HEK293 (cell line): ENCODE data around the gene ITGA7.
A peak's percentile ranks its signal among the peaks of the same experiment; 100 is the strongest.

Source experiments
- HIC1 ChIP-seq: fragments of 450-650 bp; formaldehyde crosslinking; IDR thresholded peaks from 2 replicates; pipeline ENCODE4 v1.5.1; 2016; ENCODE audit warnings: missing biosample characterization, missing genetic modification characterization
- REST ChIP-seq: fragments of 450-650 bp; formaldehyde crosslinking; IDR thresholded peaks from 2 replicates; pipeline ENCODE4 v1.5.1; 2016; ENCODE audit warnings: missing biosample characterization, missing genetic modification characterization
- SETDB1 ChIP-seq: IDR thresholded peaks from one replicate; pipeline ENCODE4 v1.6.1; 2017; ENCODE audit warnings: mild to moderate bottlenecking, low read length, moderate library complexity, mixed read lengths; ENCODE audit not compliant: insufficient read length
- ZFP69B ChIP-seq: fragments of 450-650 bp; formaldehyde crosslinking; IDR thresholded peaks from 2 replicates; pipeline ENCODE4 v1.5.1; 2016; ENCODE audit warnings: missing biosample characterization, missing genetic modification characterization
- ZIC2 ChIP-seq: fragments of 450-650 bp; formaldehyde crosslinking; IDR thresholded peaks from 2 replicates; pipeline ENCODE4 v1.5.1; 2016; ENCODE audit warnings: missing biosample characterization, missing genetic modification characterization
- ZNF133 ChIP-seq: fragments of 450-650 bp; formaldehyde crosslinking; IDR thresholded peaks from 2 replicates; pipeline ENCODE4 v1.5.1; 2016; ENCODE audit warnings: missing biosample characterization, missing genetic modification characterization
- ZNF146 ChIP-seq: fragments of 450-650 bp; formaldehyde crosslinking; IDR thresholded peaks from 2 replicates; pipeline ENCODE4 v1.5.1; 2016; ENCODE audit warnings: missing biosample characterization, missing genetic modification characterization
- ZNF24 ChIP-seq: fragments of 450-650 bp; formaldehyde crosslinking; IDR thresholded peaks from 2 replicates; pipeline ENCODE4 v1.5.1; 2016; ENCODE audit warnings: missing biosample characterization, missing genetic modification characterization
- ZNF302 ChIP-seq: fragments of 450-650 bp; formaldehyde crosslinking; IDR thresholded peaks from 2 replicates; pipeline ENCODE4 v1.5.1; 2016; ENCODE audit warnings: missing biosample characterization, missing genetic modification characterization, low read depth
- ZNF324 ChIP-seq: fragments of 450-650 bp; formaldehyde crosslinking; IDR thresholded peaks from 2 replicates; pipeline ENCODE4 v1.5.1; 2016; ENCODE audit warnings: missing biosample characterization, missing genetic modification characterization
- ZNF354C ChIP-seq: fragments of 450-650 bp; formaldehyde crosslinking; IDR thresholded peaks from 2 replicates; pipeline ENCODE4 v1.5.1; 2016; ENCODE audit warnings: missing biosample characterization, missing genetic modification characterization, low read depth, borderline replicate concordance
- ZNF362 ChIP-seq: fragments of 450-650 bp; formaldehyde crosslinking; IDR thresholded peaks from 2 replicates; pipeline ENCODE4 v1.5.1; 2016; ENCODE audit warnings: missing biosample characterization, missing genetic modification characterization
- ZNF514 ChIP-seq: fragments of 450-650 bp; formaldehyde crosslinking; IDR thresholded peaks from 2 replicates; pipeline ENCODE4 v1.5.1; 2016; ENCODE audit warnings: missing biosample characterization, missing genetic modification characterization
- ZNF658 ChIP-seq: fragments of 450-650 bp; formaldehyde crosslinking; IDR thresholded peaks from 2 replicates; pipeline ENCODE4; 2016; ENCODE audit warnings: missing biosample characterization, missing genetic modification characterization
- ZNF830 ChIP-seq: fragments of 450-650 bp; IDR thresholded peaks from 2 replicates; pipeline ENCODE4 v1.5.0; 2018; ENCODE audit warnings: missing biosample characterization, missing genetic modification characterization, low read depth, mild to moderate bottlenecking, moderate library complexity
- ZSCAN16 ChIP-seq: fragments of 450-650 bp; formaldehyde crosslinking; IDR thresholded peaks from 2 replicates; pipeline ENCODE4 v1.5.1; 2016; ENCODE audit warnings: missing biosample characterization, missing genetic modification characterization
- ZSCAN18 ChIP-seq: fragments of 450-650 bp; formaldehyde crosslinking; IDR thresholded peaks from 2 replicates; pipeline ENCODE4 v1.5.1; 2016; ENCODE audit warnings: missing biosample characterization, missing genetic modification characterization
- TF ChIP-seq, protein P1 (sequence below): fragments of 450-650 bp; formaldehyde crosslinking; IDR thresholded peaks from 2 replicates; pipeline ENCODE4 v1.5.1; 2016; ENCODE audit warnings: missing biosample characterization, missing genetic modification characterization
- TF ChIP-seq, protein P2 (sequence below): fragments of 450-650 bp; formaldehyde crosslinking; IDR thresholded peaks from 2 replicates; pipeline ENCODE4 v1.5.1; 2016; ENCODE audit warnings: missing biosample characterization, missing genetic modification characterization, borderline replicate concordance
- TF ChIP-seq, protein P3 (sequence below): fragments of 450-650 bp; formaldehyde crosslinking; IDR thresholded peaks from 2 replicates; pipeline ENCODE4 v1.5.1; 2017; ENCODE audit warnings: missing biosample characterization, mild to moderate bottlenecking, missing genetic modification characterization, moderate library complexity
- TF ChIP-seq, protein P4 (sequence below): fragments of 450-650 bp; formaldehyde crosslinking; IDR thresholded peaks from 2 replicates; pipeline ENCODE4 v1.5.1; 2017; ENCODE audit warnings: missing biosample characterization, missing genetic modification characterization

Gene ITGA7

DNA sequence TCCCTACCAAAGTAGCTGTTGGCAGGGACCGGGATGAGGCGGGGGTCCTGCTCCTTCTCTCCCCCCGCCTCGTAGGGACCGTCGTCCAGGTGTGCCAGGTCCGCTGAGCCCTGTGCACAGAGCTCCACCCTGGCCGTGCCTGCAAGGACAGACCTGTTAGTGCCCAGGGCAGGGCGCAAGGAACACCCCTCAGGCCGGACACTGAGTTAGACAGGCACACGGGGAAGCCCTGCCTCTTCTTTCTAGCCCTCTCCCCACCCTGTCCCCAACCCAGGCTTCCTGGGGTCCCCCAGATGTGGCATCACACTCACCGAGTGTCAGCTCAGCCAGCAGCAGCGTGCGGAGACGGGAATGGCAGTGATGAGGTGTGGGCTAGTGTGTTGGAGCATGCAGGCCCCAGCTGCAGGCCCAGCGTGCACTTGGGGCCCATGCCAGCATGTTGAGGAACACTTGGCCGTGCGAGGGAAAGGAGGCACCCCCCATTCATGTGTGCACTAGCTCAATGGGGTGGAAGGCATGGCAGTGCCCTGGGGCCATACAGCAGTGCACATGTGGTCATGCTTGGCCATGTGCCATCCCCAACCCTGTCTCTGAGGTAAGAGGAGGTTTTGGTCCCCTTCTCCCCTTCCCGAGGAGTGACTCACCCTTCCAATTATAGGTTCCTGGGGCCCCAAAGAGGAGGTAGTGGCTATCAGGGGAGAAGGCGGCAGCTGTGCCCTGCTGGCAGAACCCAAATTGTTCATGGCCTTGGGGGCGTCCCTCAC lies 7.3 kb downstream of the ITGA7 start (continued):
- TF ChIP-seq, protein P1, sequence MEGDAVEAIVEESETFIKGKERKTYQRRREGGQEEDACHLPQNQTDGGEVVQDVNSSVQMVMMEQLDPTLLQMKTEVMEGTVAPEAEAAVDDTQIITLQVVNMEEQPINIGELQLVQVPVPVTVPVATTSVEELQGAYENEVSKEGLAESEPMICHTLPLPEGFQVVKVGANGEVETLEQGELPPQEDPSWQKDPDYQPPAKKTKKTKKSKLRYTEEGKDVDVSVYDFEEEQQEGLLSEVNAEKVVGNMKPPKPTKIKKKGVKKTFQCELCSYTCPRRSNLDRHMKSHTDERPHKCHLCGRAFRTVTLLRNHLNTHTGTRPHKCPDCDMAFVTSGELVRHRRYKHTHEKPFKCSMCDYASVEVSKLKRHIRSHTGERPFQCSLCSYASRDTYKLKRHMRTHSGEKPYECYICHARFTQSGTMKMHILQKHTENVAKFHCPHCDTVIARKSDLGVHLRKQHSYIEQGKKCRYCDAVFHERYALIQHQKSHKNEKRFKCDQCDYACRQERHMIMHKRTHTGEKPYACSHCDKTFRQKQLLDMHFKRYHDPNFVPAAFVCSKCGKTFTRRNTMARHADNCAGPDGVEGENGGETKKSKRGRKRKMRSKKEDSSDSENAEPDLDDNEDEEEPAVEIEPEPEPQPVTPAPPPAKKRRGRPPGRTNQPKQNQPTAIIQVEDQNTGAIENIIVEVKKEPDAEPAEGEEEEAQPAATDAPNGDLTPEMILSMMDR = no peak
- TF ChIP-seq, protein P2, sequence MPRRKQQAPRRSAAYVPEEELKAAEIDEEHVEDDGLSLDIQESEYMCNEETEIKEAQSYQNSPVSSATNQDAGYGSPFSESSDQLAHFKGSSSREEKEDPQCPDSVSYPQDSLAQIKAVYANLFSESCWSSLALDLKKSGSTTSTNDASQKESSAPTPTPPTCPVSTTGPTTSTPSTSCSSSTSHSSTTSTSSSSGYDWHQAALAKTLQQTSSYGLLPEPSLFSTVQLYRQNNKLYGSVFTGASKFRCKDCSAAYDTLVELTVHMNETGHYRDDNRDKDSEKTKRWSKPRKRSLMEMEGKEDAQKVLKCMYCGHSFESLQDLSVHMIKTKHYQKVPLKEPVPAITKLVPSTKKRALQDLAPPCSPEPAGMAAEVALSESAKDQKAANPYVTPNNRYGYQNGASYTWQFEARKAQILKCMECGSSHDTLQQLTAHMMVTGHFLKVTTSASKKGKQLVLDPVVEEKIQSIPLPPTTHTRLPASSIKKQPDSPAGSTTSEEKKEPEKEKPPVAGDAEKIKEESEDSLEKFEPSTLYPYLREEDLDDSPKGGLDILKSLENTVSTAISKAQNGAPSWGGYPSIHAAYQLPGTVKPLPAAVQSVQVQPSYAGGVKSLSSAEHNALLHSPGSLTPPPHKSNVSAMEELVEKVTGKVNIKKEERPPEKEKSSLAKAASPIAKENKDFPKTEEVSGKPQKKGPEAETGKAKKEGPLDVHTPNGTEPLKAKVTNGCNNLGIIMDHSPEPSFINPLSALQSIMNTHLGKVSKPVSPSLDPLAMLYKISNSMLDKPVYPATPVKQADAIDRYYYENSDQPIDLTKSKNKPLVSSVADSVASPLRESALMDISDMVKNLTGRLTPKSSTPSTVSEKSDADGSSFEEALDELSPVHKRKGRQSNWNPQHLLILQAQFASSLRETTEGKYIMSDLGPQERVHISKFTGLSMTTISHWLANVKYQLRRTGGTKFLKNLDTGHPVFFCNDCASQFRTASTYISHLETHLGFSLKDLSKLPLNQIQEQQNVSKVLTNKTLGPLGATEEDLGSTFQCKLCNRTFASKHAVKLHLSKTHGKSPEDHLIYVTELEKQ (tag by site-specific recombination) = no peak
- no peak for TF ChIP-seq ZNF362
- TF ChIP-seq ZSCAN18 = no peak
- TF ChIP-seq ZNF658 (tag by site-specific recombination) = no peak
- TF ChIP-seq ZNF830 (tag by site-specific recombination) = no peak
- TF ChIP-seq, protein P3, sequence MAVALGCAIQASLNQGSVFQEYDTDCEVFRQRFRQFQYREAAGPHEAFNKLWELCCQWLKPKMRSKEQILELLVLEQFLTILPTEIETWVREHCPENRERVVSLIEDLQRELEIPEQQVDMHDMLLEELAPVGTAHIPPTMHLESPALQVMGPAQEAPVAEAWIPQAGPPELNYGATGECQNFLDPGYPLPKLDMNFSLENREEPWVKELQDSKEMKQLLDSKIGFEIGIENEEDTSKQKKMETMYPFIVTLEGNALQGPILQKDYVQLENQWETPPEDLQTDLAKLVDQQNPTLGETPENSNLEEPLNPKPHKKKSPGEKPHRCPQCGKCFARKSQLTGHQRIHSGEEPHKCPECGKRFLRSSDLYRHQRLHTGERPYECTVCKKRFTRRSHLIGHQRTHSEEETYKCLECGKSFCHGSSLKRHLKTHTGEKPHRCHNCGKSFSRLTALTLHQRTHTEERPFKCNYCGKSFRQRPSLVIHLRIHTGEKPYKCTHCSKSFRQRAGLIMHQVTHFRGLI = no peak
- no peak for TF ChIP-seq ZNF146 (tag by site-specific recombination)
- TF ChIP-seq ZFP69B (tag by site-specific recombination) = peak; percentile 60
- TF ChIP-seq ZNF324 (tag by site-specific recombination) = peak; percentile 68
- no peak for TF ChIP-seq ZSCAN16 (tag by site-specific recombination)
- peak; percentile 35; the same call in 1 of the 2 replicates for TF ChIP-seq HIC1
- TF ChIP-seq ZNF514 (tag by site-specific recombination) = no peak
- TF ChIP-seq, protein P4, sequence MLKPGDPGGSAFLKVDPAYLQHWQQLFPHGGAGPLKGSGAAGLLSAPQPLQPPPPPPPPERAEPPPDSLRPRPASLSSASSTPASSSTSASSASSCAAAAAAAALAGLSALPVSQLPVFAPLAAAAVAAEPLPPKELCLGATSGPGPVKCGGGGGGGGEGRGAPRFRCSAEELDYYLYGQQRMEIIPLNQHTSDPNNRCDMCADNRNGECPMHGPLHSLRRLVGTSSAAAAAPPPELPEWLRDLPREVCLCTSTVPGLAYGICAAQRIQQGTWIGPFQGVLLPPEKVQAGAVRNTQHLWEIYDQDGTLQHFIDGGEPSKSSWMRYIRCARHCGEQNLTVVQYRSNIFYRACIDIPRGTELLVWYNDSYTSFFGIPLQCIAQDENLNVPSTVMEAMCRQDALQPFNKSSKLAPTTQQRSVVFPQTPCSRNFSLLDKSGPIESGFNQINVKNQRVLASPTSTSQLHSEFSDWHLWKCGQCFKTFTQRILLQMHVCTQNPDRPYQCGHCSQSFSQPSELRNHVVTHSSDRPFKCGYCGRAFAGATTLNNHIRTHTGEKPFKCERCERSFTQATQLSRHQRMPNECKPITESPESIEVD (tag by site-specific recombination) = no peak
- peak; percentile 19; the same call in 1 of the 2 replicates for TF ChIP-seq ZNF133 (tag by site-specific recombination)
- TF ChIP-seq ZNF24 (tag by site-specific recombination) = peak; percentile 94
- TF ChIP-seq ZNF354C (tag by site-specific recombination) = no peak
- no peak for TF ChIP-seq REST (tag by site-specific recombination)
- no peak for TF ChIP-seq ZNF302 (tag by site-specific recombination)
- TF ChIP-seq SETDB1 = no peak
- TF ChIP-seq ZIC2 (tag by site-specific recombination) = peak; percentile 76
